HG03039 (cell line): ENCODE measurements around the gene G2E3.

Experiments used
- ATAC-seq: cut with Tn5 transposase; IDR thresholded peaks from one replicate; pipeline ENCODE4 v1.9.1; 2021; ENCODE audit warnings: mild to moderate bottlenecking, moderate library complexity; ENCODE audit not compliant: unreplicated experiment

G2E3 gene

DNA sequence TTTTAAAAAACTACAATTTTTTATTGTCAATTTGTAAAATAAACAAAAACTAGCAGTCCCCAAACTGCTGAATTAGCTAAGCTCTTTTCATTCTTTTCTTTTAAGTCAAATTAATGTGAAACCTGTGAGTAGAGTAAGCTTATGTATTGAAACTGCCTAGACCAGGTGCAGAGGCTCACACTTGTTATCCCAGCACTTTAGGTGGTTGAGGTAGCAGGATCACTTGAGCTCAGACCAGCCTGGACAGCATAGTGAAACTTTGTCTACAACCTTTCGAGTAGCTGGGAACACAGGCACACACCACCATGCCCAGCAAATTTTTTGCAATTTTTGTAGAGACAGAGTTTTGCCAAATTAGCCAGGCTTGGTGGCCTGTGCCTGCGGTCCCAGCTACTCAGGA lies 89.5 kb downstream of the G2E3 start:
- ATAC-seq = no peak

DNA sequence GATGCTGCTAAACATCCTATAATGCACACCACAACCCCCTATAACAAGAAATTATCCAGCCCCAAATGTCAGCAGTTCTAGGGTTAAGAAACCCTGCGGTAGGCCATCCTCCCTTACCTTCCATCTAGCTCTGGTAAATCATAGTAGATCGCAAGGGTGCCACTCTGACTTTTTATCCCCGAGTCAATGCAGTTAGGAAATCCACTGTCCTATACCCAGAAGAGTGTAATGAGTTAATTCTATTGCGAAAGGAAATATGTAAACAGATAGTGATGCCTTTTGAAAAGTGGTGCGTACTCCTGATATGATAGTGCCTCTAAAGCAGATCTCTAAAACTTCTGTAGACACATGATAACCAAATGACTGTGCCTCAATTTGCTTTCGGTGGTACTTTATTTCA lies 93.0 kb downstream of the G2E3 start:
- no peak for ATAC-seq

DNA sequence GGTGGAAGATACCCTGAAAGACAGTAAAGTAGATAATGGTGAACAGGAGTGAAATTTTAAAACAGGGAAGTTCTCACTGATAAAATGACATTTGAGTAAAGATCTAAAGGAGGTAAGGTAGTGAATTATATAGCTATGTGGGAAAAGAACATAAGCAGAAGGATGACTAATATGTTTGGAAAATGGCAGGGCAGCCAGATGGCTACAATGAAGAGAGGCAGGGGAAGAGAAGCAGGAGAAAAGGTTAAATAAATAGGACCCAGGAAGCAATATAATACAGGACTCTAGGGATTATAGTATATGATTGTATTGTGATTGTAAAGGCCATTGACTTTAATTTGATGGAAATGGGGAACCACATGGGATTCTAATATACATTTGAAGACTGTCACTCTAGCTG lies 96.2 kb downstream of the G2E3 start:
- no peak for ATAC-seq

DNA sequence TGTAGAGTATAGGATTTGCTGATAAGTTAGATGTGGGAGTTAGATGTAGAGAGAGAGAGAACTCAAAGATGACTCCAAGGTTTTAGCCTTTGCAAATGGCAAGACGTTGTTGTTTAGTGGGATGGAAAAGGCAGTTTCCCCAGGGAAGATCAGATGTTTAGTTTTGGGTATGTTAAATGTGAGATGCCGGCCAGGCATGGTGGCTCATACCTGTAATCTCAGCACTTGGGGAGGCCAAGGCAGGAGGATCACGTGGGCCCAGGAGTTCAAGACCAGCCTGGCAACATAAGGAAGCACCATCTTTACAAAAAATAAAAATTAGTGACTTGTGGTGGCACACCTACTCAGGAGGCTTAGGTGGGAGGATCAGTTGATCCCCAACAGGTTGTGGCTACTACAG lies 96.7 kb downstream of the G2E3 start:
- no peak for ATAC-seq

DNA sequence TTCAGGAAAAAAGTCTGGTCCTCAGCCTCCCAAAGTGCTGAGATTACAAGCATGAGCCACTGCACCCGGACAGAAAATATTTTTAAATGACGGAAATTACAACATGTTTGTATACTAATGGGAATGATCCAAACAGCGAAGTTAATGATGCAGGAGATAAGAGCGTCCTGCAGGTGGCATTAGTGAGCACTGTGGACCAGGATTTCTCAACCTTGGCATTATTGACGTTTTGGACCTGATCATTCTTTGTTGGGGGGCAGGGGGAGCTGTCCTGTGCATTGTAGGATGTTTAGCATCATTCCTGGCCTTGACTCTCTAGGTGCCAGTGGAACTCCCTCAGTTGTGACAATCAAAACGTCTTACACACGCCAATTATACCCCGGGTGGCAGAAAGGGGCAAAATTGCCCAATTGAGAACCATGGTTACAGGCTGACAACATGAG lies 97.3 kb downstream of the G2E3 start:
- ATAC-seq = no peak

DNA sequence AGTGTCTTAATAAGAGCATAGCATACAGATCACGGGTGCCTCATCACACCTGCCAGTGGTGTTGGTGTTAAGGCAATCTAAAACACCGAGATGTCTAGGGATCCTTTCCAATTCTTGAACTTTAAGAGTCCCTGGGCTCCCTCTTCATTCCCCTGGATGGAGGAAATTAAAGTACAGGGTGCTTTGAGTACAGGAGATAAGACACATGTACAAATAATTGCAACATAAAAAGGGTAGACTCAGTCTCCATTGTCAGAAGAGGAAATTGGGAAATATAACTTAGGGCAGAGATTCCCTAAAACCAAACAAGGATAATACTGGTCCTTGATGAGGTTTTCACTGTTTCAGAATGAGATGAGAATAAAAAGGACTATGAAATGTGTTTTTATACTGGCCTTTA lies 98.1 kb downstream of the G2E3 start:
- ATAC-seq = no peak

DNA sequence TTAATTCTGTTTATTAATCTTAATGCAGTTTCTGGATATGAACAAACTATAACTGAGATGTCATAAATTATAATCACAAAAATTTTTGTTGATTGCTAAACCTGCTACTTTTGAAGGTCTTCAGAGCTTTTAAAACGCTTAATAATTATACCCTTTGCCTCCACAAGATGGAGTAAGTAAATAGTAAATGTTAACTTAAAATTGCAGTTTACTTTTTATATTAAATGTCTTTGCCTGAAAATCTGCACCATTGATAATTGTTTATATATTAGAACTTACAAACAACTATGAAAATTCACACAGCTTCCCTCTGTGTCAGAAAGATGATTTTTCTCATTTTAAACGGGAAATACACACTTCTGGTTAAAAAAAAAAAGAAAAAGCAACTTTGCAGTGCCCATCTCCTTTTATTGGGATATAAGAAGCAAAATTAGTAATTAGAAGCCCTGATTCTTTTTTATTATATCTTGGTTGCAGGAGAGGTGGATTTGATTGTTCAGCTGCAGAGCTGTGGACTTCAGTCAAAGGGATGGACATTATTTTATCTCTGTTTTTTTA lies 98.7 kb downstream of the G2E3 start:
- ATAC-seq = no peak

DNA sequence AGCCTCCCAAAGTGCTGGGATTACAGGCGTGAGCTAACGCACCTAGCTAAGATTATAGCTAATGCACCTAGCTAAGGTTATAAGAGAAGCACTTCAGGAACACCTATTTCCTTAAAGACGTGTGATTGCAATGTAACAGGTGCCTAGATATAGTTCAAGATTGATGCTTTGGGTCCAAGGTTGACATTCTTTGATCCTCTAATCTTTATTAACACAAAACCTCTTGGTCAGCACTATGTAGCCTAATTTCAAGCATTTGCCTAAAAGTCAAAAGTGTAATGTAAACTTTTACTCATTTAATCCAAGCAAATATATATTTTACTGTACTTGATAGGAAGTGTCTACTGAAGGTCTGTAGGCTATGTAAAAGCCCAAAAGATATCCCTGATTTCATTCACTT lies 99.7 kb downstream of the G2E3 start:
- ATAC-seq = no peak

DNA sequence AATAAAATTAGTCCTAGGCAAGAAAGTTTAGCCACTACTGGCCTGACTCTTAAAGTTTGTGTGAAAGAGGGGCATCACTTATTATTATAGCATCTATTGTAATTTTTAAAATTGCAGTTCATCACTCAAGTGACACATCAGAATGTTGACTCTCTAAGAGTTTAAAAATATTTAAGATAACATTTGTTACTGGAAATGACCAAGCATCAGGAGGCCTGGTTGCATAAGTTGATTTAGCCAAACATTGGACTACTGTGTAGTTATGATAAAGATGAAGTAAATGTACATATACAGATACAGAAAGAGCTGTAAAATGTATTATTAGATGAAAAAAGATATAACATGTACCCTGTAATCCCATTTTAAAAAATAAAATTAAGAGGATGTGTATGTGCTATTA lies 110.6 kb downstream of the G2E3 start:
- ATAC-seq = no peak
